ENCODE data around the gene CTXN1.
"Not testable (repeated sequence)": the region's sequence is repeated elsewhere in the genome, so short reads cannot be mapped to it uniquely, and the experiment has no call there.

The CTXN1 gene

GRCh38 chr19:7897292-7897691 is 28.6 kb downstream of the CTXN1 start:
- DNase-seq: no peak

- DNase-seq: no peak
These were observed 30.4 kb downstream of the CTXN1 start for GRCh38 chr19:7895565-7895964.

GRCh38 chr19:7894612-7895309 is 31.2 kb downstream of the CTXN1 start:
- no peak for DNase-seq

- DNase-seq: not testable (repeated sequence)
These were observed 32.4 kb downstream of the CTXN1 start for GRCh38 chr19:7893362-7894101.

GRCh38 chr19:7888826-7889217 is 37.1 kb downstream of the CTXN1 start:
- DNase-seq: no peak

- no peak for DNase-seq
These were observed 37.6 kb downstream of the CTXN1 start, which contains the start of gene LRRC8E for GRCh38 chr19:7888145-7888825. Gene LRRC8E (plus strand): TSS chr19:7888510. CDS start chr19:7895604, 7,094 bp downstream.

GRCh38 chr19:7887408-7888144 is 38.4 kb downstream of the CTXN1 start:
- no peak for DNase-seq

GRCh38 chr19:7885818-7886217 is 40.1 kb downstream of the CTXN1 start:
- DNase-seq: no peak

GRCh38 chr19:7883796-7884570 is 42.0 kb downstream of the CTXN1 start:
- no peak for DNase-seq

GRCh38 chr19:7883105-7883504 is 42.8 kb downstream of the CTXN1 start:
- no peak for DNase-seq

GRCh38 chr19:7881910-7882309 is 44.0 kb downstream of the CTXN1 start:
- no peak for DNase-seq

- DNase-seq: no peak
These were observed 46.1 kb downstream of the CTXN1 start for GRCh38 chr19:7879836-7880235.

GRCh38 chr19:7879111-7879807 is 46.7 kb downstream of the CTXN1 start:
- DNase-seq: no peak

GRCh38 chr19:7877249-7877836 is 48.6 kb downstream of the CTXN1 start:
- DNase-seq: no peak

GRCh38 chr19:7874897-7875273 is 51.0 kb downstream of the CTXN1 start:
- no peak for DNase-seq
